ENCODE data around the gene C9orf78. TPM values are rescaled to one million over a fixed set of nuclear protein-coding genes. Genes with fewer than 3 reads are reported as not detected.
"Not testable (repeated sequence)": the region's sequence is repeated elsewhere in the genome, so short reads cannot be mapped to it uniquely, and the experiment has no call there.

The C9orf78 gene
- total RNA-seq, 4 donors from 2014 or later = 30.2 to 42.2 (median 36.2) TPM

DNA sequence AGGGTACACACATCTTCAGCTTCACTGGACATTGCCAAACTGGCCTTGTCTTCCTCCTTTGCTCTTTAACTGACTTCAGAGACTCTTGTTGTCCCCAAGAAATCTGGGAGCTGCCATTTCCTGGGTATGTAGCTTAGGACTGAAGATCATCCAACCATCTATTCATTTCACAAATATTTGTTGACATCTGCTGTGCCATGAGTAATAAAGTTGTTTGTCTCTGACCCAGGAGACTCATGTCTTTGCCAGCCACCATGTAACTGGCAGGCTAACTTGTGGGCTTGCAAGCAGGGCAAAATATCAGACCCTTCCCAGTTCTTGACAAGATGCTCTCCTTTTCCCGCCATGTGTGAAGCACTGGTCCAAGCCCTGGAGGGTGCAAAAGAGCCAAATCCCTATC lies 49.2 kb downstream of the C9orf78 start:
- no peaks in the 10 kb centered on the region for H3K36me3 ChIP-seq
- TF ChIP-seq, protein P1, sequence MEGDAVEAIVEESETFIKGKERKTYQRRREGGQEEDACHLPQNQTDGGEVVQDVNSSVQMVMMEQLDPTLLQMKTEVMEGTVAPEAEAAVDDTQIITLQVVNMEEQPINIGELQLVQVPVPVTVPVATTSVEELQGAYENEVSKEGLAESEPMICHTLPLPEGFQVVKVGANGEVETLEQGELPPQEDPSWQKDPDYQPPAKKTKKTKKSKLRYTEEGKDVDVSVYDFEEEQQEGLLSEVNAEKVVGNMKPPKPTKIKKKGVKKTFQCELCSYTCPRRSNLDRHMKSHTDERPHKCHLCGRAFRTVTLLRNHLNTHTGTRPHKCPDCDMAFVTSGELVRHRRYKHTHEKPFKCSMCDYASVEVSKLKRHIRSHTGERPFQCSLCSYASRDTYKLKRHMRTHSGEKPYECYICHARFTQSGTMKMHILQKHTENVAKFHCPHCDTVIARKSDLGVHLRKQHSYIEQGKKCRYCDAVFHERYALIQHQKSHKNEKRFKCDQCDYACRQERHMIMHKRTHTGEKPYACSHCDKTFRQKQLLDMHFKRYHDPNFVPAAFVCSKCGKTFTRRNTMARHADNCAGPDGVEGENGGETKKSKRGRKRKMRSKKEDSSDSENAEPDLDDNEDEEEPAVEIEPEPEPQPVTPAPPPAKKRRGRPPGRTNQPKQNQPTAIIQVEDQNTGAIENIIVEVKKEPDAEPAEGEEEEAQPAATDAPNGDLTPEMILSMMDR (IDR thresholded peaks at IDR 0.05) = no peak
- no peak for TF ChIP-seq POLR2A (IDR thresholded peaks at IDR 0.05)
- H3K27ac ChIP-seq = no peak overlapping the region
- DNase-seq = no peak
- no peaks in the 10 kb centered on the region for H3K4me1 ChIP-seq
- H3K27me3 ChIP-seq = no peaks in the 10 kb centered on the region
- H3K4me3 ChIP-seq = no peak overlapping the region
- H3K9me3 ChIP-seq = no peaks in the 10 kb centered on the region

DNA sequence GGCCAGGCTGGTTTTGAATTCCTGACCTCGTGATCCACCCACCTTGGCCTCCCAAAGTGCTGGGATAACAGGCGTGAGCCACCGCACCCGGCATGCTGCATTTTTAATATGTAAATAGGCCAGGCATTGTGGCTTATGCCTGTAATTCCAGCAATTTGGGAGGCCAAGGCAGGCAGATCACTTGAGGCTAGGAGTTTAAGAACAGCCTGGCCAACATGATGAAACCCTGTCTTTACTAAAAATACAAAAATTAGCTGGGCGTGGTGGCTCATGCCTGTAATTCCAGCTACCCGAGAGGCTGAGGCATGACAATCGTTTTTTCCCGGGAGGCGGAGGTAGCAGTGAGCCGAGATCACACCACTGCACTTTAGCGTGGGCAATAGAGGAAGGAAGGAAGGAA lies 50.1 kb downstream of the C9orf78 start:
- not testable (repeated sequence) for DNase-seq, H3K9me3 ChIP-seq, H3K4me1 ChIP-seq, H3K27me3 ChIP-seq, H3K27ac ChIP-seq, H3K4me3 ChIP-seq, H3K36me3 ChIP-seq

DNA sequence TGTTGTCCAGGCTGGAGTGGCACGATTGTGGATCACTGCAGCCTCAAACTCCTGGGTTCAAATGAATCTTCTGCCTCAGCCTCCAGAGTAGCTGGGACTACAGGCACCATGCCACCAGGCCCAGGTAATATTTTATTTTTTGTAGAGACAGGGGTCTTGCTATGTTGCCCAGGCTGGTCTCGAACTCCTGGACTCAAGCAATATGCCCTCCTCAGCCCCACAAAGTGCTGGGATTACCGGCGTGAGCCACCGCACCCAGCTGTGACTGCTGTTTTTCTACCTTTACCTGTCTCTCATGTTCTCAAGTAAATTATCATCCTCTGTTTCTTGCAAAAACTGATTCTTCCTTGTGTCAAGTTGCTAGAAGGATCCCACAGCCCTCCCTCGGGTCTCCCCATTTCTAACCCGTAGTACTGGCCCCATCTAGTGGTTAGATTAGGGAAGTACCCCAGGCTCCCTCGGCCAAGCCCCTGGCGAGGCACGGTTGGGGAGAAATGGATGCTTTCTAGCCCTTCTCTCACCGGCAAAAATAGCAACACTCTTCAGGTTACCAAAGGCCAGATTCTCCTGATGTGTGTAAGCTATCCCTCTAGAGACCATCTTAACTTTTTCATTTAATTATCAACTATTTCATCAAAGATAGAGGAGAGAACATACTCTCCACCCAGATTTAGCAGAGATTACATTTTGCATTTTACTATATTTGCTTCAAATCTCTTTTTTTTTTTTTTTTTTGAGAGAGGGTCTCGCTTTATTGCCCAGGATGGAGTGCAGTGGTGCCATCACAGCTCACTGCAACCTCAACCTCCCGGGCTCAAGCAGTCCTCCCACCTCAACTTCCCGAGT lies 51.3 kb downstream of the C9orf78 start:
- Histone ChIP-seq H3K27ac (no peak overlapping the region), H3K36me3 (no peaks in the 10 kb centered on the region), H3K4me1 (no peaks in the 10 kb centered on the region), H3K4me3 (no peak overlapping the region), H3K9me3 (no peaks in the 10 kb centered on the region), H3K27me3 (no peaks in the 10 kb centered on the region)
- peak in 2 of 3 donors; percentile 66 to 86 for DNase-seq
- TF ChIP-seq, protein P1 (IDR thresholded peaks at IDR 0.05) = peak; percentile 81 to 92 (median 90)
- TF ChIP-seq POLR2A (IDR thresholded peaks at IDR 0.05) = no peak

DNA sequence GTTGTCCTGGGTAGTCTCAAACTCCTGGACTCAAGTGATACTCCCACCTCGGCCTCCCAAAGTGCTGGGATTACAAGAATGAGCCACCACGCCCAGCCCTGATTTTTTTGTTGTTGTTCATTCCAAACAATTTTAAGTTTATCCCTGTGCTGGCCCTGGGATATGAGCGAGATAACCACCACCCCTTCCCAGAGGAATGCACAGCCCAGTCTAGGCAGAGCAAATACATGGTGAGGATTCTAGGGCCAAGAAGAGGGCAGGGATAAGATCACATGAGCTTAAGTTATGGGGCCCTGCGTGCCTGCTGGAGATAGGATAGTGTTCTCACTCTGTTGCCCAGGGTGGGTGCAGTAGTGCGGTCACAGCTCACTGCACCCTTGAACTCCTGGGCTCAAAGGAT lies 53.1 kb downstream of the C9orf78 start:
- no peak for TF ChIP-seq POLR2A (IDR thresholded peaks at IDR 0.05)

DNA sequence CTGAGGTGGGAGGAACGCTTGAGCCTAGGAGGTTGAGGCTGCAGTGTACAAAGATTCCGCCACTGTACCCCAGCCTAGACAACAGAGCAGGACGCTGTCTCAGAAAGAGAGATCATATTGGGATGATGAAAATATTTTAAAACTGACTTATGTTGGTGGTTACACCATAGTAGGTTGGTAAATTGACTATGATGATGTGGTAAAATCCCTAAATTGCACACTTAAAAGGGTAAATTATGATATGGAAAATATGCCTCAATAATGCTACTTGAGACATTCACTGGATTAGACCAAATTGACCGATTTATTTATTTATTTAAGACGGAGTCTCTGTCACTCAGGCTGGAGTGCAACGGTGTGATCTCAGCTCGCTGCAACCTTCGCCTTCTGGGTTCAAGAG lies 53.9 kb downstream of the C9orf78 start:
- no peak overlapping the region for H3K27ac ChIP-seq
- no peaks in the 10 kb centered on the region for H3K36me3 ChIP-seq
- DNase-seq = no peak
- no peak for TF ChIP-seq POLR2A (IDR thresholded peaks at IDR 0.05)
- TF ChIP-seq, protein P1 (IDR thresholded peaks at IDR 0.05) = no peak
- H3K27me3 ChIP-seq = no peaks in the 10 kb centered on the region
- H3K4me3 ChIP-seq = no peak overlapping the region
- no peaks in the 10 kb centered on the region for H3K9me3 ChIP-seq
- H3K4me1 ChIP-seq = peaks cover 0 to 17% (median 0%) of the 10 kb centered on the region in 4 donors

More for the DNA sequence above, 53.1 kb downstream of the C9orf78 start:
- Histone ChIP-seq H3K27me3 (no peaks in the 10 kb centered on the region), H3K4me1 (peaks cover 0 to 11% (median 0%) of the 10 kb centered on the region in 4 donors), H3K9me3 (no peaks in the 10 kb centered on the region), H3K36me3 (no peaks in the 10 kb centered on the region), H3K27ac (no peak overlapping the region), H3K4me3 (no peak overlapping the region)
- no peak for DNase-seq

DNA sequence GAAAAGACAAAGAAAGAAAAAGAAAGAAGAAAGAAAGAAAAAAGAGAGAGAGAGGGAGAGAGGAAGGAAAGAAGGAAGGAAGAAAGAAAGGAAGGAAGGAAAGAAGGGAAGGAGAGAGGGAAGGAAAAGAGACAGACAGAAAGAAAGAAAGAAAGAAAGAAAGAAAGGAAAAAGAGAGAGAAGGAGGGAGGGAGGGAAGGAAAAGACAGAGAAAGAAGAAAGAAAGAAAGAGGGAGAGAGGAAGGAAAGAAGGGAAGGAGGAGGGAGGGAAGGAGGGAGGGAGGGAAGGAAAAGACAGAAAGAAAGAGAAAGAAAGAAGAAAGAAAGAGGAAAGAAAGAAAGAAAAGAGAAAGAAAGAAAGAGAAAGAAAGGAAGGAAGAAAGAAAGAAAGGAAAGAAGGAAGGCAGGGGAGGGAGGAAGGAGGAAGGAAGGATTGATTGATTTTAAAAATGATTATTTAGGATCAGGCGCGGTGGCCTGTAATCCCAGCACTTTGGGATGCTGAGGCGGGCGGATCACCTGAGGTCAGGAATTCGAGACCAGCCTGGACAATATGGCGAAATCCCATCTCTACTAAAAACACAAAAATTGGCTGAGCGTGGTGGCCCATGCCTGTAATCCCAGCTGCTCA lies 55.4 kb downstream of the C9orf78 start:
- Histone ChIP-seq H3K4me1 (peaks cover 0 to 17% (median 0%) of the 10 kb centered on the region in 4 donors), H3K9me3 (no peaks in the 10 kb centered on the region), H3K4me3 (no peak overlapping the region), H3K27me3 (no peaks in the 10 kb centered on the region), H3K27ac (no peak overlapping the region), H3K36me3 (no peaks in the 10 kb centered on the region)
- TF ChIP-seq POLR2A (IDR thresholded peaks at IDR 0.05) = no peak
- TF ChIP-seq, protein P1 (IDR thresholded peaks at IDR 0.05) = no peak
- no peak for DNase-seq

Measured in Peyer's patch (tissue), 4 donors.